ENCODE data around the gene ATPAF1.
"Not testable (repeated sequence)": the region's sequence is repeated elsewhere in the genome, so short reads cannot be mapped to it uniquely, and the experiment has no call there.

The ATPAF1 gene

GRCh38 chr1:46655848-46656247, 12.3 kb downstream of the ATPAF1 start:
- Histone ChIP-seq H3K79me2 (ENCODE audit: insufficient read depth, low read length) (no peaks in the 10 kb centered on the region), H4K20me1 (ENCODE audit: insufficient read depth, low read length, poor library complexity, severe bottlenecking) (no peaks in the 10 kb centered on the region), H2AFZ (ENCODE audit: low read length) (no peak overlapping the region), H3K9me3 (ENCODE audit: insufficient read depth, low read depth, low read length) (no peaks in the 10 kb centered on the region), H3K9ac (ENCODE audit: low read depth, low read length, poor library complexity, severe bottlenecking) (no peak overlapping the region), H3K9me2 (replicated peaks; ENCODE audit: low read depth, low read length) (no peaks in the 10 kb centered on the region), H3F3A (ENCODE audit: low read depth) (peaks cover 20% of the 10 kb centered on the region), H3K36me3 (ENCODE audit: insufficient read depth, low read length) (peaks cover 4% of the 10 kb centered on the region; the same call in 1 of the 2 replicates), H3K27me3 (ENCODE audit: insufficient read depth, low read length, poor library complexity, severe bottlenecking) (no peaks in the 10 kb centered on the region), H3K4me3 (ENCODE audit: low read length, poor library complexity, severe bottlenecking) (no peak overlapping the region), H3K4me1 (ENCODE audit: insufficient read depth, low read length, poor library complexity, severe bottlenecking) (peaks cover 24% of the 10 kb centered on the region), H3K4me2 (ENCODE audit: low read depth, low read length, poor library complexity, severe bottlenecking) (no peak overlapping the region)
- TF ChIP-seq EZH2phosphoT487 (IDR thresholded peaks at IDR 0.05; ENCODE audit: borderline replicate concordance) = no peak
- TF ChIP-seq, protein P1, sequence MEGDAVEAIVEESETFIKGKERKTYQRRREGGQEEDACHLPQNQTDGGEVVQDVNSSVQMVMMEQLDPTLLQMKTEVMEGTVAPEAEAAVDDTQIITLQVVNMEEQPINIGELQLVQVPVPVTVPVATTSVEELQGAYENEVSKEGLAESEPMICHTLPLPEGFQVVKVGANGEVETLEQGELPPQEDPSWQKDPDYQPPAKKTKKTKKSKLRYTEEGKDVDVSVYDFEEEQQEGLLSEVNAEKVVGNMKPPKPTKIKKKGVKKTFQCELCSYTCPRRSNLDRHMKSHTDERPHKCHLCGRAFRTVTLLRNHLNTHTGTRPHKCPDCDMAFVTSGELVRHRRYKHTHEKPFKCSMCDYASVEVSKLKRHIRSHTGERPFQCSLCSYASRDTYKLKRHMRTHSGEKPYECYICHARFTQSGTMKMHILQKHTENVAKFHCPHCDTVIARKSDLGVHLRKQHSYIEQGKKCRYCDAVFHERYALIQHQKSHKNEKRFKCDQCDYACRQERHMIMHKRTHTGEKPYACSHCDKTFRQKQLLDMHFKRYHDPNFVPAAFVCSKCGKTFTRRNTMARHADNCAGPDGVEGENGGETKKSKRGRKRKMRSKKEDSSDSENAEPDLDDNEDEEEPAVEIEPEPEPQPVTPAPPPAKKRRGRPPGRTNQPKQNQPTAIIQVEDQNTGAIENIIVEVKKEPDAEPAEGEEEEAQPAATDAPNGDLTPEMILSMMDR (conservative IDR thresholded peaks at IDR 0.05; ENCODE audit: low read length) = no peak

- H3K9ac ChIP-seq (ENCODE audit: low read depth, low read length, poor library complexity, severe bottlenecking); H3K4me2 ChIP-seq (ENCODE audit: low read depth, low read length, poor library complexity, severe bottlenecking); H3K9me3 ChIP-seq (ENCODE audit: insufficient read depth, low read depth, low read length); H3K9me2 ChIP-seq (replicated peaks; ENCODE audit: low read depth, low read length); H4K20me1 ChIP-seq (ENCODE audit: insufficient read depth, low read length, poor library complexity, severe bottlenecking); H3K4me3 ChIP-seq (ENCODE audit: low read length, poor library complexity, severe bottlenecking); H2AFZ ChIP-seq (ENCODE audit: low read length); H3K79me2 ChIP-seq (ENCODE audit: insufficient read depth, low read length); H3K27me3 ChIP-seq (ENCODE audit: insufficient read depth, low read length, poor library complexity, severe bottlenecking): not testable (repeated sequence)
- peaks cover 10% of the 10 kb centered on the region for H3K36me3 ChIP-seq (ENCODE audit: insufficient read depth, low read length)
- H3F3A ChIP-seq (ENCODE audit: low read depth) = peaks cover 20% of the 10 kb centered on the region
- H3K4me1 ChIP-seq (ENCODE audit: insufficient read depth, low read length, poor library complexity, severe bottlenecking) = peaks cover 24% of the 10 kb centered on the region
These were observed 13.5 kb downstream of the ATPAF1 start for GRCh38 chr1:46654698-46655097.

DNA sequence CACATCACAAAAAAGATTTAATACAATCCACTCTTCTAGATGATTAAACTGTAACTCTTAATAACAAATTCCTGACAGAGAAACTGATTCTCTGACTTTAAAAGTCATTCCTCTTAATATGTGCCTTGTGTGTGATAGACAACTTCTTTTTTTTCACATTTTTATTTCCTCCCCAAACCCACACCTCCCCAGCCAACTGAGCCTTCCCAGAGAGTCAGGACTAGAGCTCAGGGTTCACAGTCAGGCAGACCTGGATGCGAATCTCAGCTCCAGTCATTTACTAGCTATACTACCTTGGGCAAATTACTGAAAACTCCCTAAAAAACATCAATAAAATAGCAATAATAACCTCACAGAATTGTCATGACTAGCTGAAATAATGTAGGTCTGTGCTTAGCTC, 14.2 kb downstream of the ATPAF1 start:
- Histone ChIP-seq H3K4me1 (ENCODE audit: insufficient read depth, low read length, poor library complexity, severe bottlenecking) (peaks cover 24% of the 10 kb centered on the region), H3F3A (ENCODE audit: low read depth) (peaks cover 20% of the 10 kb centered on the region), H3K9me2 (replicated peaks; ENCODE audit: low read depth, low read length) (no peaks in the 10 kb centered on the region), H3K36me3 (ENCODE audit: insufficient read depth, low read length) (peaks cover 14% of the 10 kb centered on the region), H3K9me3 (ENCODE audit: insufficient read depth, low read depth, low read length) (peaks cover 5% of the 10 kb centered on the region; the same call in 1 of the 2 replicates), H3K4me2 (ENCODE audit: low read depth, low read length, poor library complexity, severe bottlenecking) (peak overlapping the region; percentile 76), H3K4me3 (ENCODE audit: low read length, poor library complexity, severe bottlenecking) (peak overlapping the region; percentile 27), H3K9ac (ENCODE audit: low read depth, low read length, poor library complexity, severe bottlenecking) (peak overlapping the region; percentile 42), H2AFZ (ENCODE audit: low read length) (peak overlapping the region; percentile 18; the same call in 1 of the 2 replicates), H3K79me2 (ENCODE audit: insufficient read depth, low read length) (no peaks in the 10 kb centered on the region), H4K20me1 (ENCODE audit: insufficient read depth, low read length, poor library complexity, severe bottlenecking) (no peaks in the 10 kb centered on the region), H3K27me3 (ENCODE audit: insufficient read depth, low read length, poor library complexity, severe bottlenecking) (no peaks in the 10 kb centered on the region)
- TF ChIP-seq EZH2phosphoT487 (IDR thresholded peaks at IDR 0.05; ENCODE audit: borderline replicate concordance) = no peak
- TF ChIP-seq, protein P1 (conservative IDR thresholded peaks at IDR 0.05; ENCODE audit: low read length) = no peak

DNA sequence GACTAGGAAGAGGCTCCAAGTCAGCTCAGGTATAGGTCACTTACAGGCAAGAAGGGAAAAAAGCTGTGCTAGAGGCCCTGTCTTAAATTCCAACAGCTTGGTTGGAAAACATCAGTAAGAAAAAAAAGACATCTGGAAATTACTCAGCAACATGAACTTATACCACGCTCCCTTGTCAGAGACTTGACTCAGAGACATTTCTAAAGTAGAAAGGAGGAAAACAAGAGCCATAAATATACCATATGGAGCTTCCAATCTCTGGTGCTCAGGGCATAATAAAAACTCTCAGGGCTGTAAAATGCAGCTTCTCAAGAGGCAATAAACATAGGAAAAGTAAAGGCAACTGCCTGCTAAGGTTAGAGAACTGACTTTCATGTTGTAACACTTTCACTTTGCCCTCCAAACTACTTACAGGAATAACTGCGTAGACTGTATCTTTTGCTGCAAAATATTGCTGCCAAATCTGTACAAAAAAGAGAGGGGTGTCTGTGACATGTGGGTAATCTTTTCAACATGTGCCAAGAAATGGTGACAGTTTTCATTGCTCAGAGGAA, 14.7 kb downstream of the ATPAF1 start:
- Histone ChIP-seq H3K4me1 (ENCODE audit: insufficient read depth, low read length, poor library complexity, severe bottlenecking) (peaks cover 24% of the 10 kb centered on the region), H2AFZ (ENCODE audit: low read length) (peak overlapping the region; percentile 18; the same call in 1 of the 2 replicates), H3K4me3 (ENCODE audit: low read length, poor library complexity, severe bottlenecking) (peak overlapping the region; percentile 27), H3F3A (ENCODE audit: low read depth) (peaks cover 20% of the 10 kb centered on the region), H3K9me2 (replicated peaks; ENCODE audit: low read depth, low read length) (no peaks in the 10 kb centered on the region), H4K20me1 (ENCODE audit: insufficient read depth, low read length, poor library complexity, severe bottlenecking) (no peaks in the 10 kb centered on the region), H3K9ac (ENCODE audit: low read depth, low read length, poor library complexity, severe bottlenecking) (peak overlapping the region; percentile 42), H3K27me3 (ENCODE audit: insufficient read depth, low read length, poor library complexity, severe bottlenecking) (no peaks in the 10 kb centered on the region), H3K4me2 (ENCODE audit: low read depth, low read length, poor library complexity, severe bottlenecking) (peak overlapping the region; percentile 76), H3K79me2 (ENCODE audit: insufficient read depth, low read length) (no peaks in the 10 kb centered on the region), H3K9me3 (ENCODE audit: insufficient read depth, low read depth, low read length) (peaks cover 5% of the 10 kb centered on the region; the same call in 1 of the 2 replicates), H3K36me3 (ENCODE audit: insufficient read depth, low read length) (peaks cover 14% of the 10 kb centered on the region)
- TF ChIP-seq EZH2phosphoT487 (IDR thresholded peaks at IDR 0.05; ENCODE audit: borderline replicate concordance) = no peak
- TF ChIP-seq, protein P1 (conservative IDR thresholded peaks at IDR 0.05; ENCODE audit: low read length) = no peak
